ENCODE measurements around the gene KIF17.
"Not testable (repeated sequence)": the region's sequence is repeated elsewhere in the genome, so short reads cannot be mapped to it uniquely, and the experiment has no call there.

KIF17 gene

GRCh38 chr1:20684651-20685050, 33.2 kb downstream of the KIF17 start:
- H2AFZ ChIP-seq (ENCODE audit: low read depth, low read length): no peak overlapping the region
- no peaks in the 10 kb centered on the region for H3K27me3 ChIP-seq (ENCODE audit: insufficient read depth, low read length)
- H3K36me3 ChIP-seq (ENCODE audit: insufficient read depth, low read length): no peaks in the 10 kb centered on the region
- H3K4me1 ChIP-seq (ENCODE audit: insufficient read depth, low read length): no peaks in the 10 kb centered on the region
- H3K9me3 ChIP-seq (ENCODE audit: low read length): no peaks in the 10 kb centered on the region
- H3K4me3 ChIP-seq (ENCODE audit: low read length): no peak overlapping the region

- Histone ChIP-seq H3K4me3 (ENCODE audit: low read length) (no peak overlapping the region), H2AFZ (ENCODE audit: low read depth, low read length) (no peak overlapping the region), H3K27me3 (ENCODE audit: insufficient read depth, low read length) (no peaks in the 10 kb centered on the region), H3K36me3 (ENCODE audit: insufficient read depth, low read length) (no peaks in the 10 kb centered on the region), H3K4me1 (ENCODE audit: insufficient read depth, low read length) (no peaks in the 10 kb centered on the region), H3K9me3 (ENCODE audit: low read length) (no peaks in the 10 kb centered on the region)
Observed at GRCh38 chr1:20684050-20684620, 33.7 kb downstream of the KIF17 start.

- no peaks in the 10 kb centered on the region for H3K27me3 ChIP-seq (ENCODE audit: insufficient read depth, low read length)
- no peaks in the 10 kb centered on the region for H3K36me3 ChIP-seq (ENCODE audit: insufficient read depth, low read length)
- H3K4me1 ChIP-seq (ENCODE audit: insufficient read depth, low read length): no peaks in the 10 kb centered on the region
- H3K9me3 ChIP-seq (ENCODE audit: low read length): no peaks in the 10 kb centered on the region
- H2AFZ ChIP-seq (ENCODE audit: low read depth, low read length): no peak overlapping the region
- H3K4me3 ChIP-seq (ENCODE audit: low read length): no peak overlapping the region
Observed at GRCh38 chr1:20683614-20684013, 34.2 kb downstream of the KIF17 start.

GRCh38 chr1:20682571-20683236, 35.1 kb downstream of the KIF17 start:
- Histone ChIP-seq H2AFZ (ENCODE audit: low read depth, low read length) (no peak overlapping the region), H3K9me3 (ENCODE audit: low read length) (no peaks in the 10 kb centered on the region), H3K27me3 (ENCODE audit: insufficient read depth, low read length) (no peaks in the 10 kb centered on the region), H3K36me3 (ENCODE audit: insufficient read depth, low read length) (no peaks in the 10 kb centered on the region), H3K4me1 (ENCODE audit: insufficient read depth, low read length) (no peaks in the 10 kb centered on the region), H3K4me3 (ENCODE audit: low read length) (no peak overlapping the region)

- Histone ChIP-seq H3K36me3 (ENCODE audit: insufficient read depth, low read length) (no peaks in the 10 kb centered on the region), H2AFZ (ENCODE audit: low read depth, low read length) (no peak overlapping the region), H3K4me3 (ENCODE audit: low read length) (no peak overlapping the region), H3K9me3 (ENCODE audit: low read length) (no peaks in the 10 kb centered on the region), H3K4me1 (ENCODE audit: insufficient read depth, low read length) (no peaks in the 10 kb centered on the region), H3K27me3 (ENCODE audit: insufficient read depth, low read length) (no peaks in the 10 kb centered on the region)
Observed at GRCh38 chr1:20681999-20682398, 35.8 kb downstream of the KIF17 start.

GRCh38 chr1:20680269-20680668, 37.5 kb downstream of the KIF17 start:
- no peaks in the 10 kb centered on the region for H3K4me1 ChIP-seq (ENCODE audit: insufficient read depth, low read length)
- no peak overlapping the region for H2AFZ ChIP-seq (ENCODE audit: low read depth, low read length)
- H3K27me3 ChIP-seq (ENCODE audit: insufficient read depth, low read length): no peaks in the 10 kb centered on the region
- H3K4me3 ChIP-seq (ENCODE audit: low read length): no peak overlapping the region
- no peaks in the 10 kb centered on the region for H3K36me3 ChIP-seq (ENCODE audit: insufficient read depth, low read length)
- no peaks in the 10 kb centered on the region for H3K9me3 ChIP-seq (ENCODE audit: low read length)

GRCh38 chr1:20678599-20678998, 39.2 kb downstream of the KIF17 start:
- H3K27me3 ChIP-seq (ENCODE audit: insufficient read depth, low read length): no peaks in the 10 kb centered on the region
- H3K36me3 ChIP-seq (ENCODE audit: insufficient read depth, low read length): no peaks in the 10 kb centered on the region
- H3K9me3 ChIP-seq (ENCODE audit: low read length): no peaks in the 10 kb centered on the region
- H3K4me3 ChIP-seq (ENCODE audit: low read length): no peak overlapping the region
- H2AFZ ChIP-seq (ENCODE audit: low read depth, low read length): no peak overlapping the region
- H3K4me1 ChIP-seq (ENCODE audit: insufficient read depth, low read length): no peaks in the 10 kb centered on the region

GRCh38 chr1:20673626-20674025, 44.2 kb downstream of the KIF17 start:
- not testable (repeated sequence) for H2AFZ ChIP-seq (ENCODE audit: low read depth, low read length); H3K9me3 ChIP-seq (ENCODE audit: low read length); H3K4me1 ChIP-seq (ENCODE audit: insufficient read depth, low read length); H3K27me3 ChIP-seq (ENCODE audit: insufficient read depth, low read length); H3K36me3 ChIP-seq (ENCODE audit: insufficient read depth, low read length); H3K4me3 ChIP-seq (ENCODE audit: low read length)

GRCh38 chr1:20672265-20672632, 45.6 kb downstream of the KIF17 start:
- H3K36me3 ChIP-seq (ENCODE audit: insufficient read depth, low read length): no peaks in the 10 kb centered on the region
- H3K4me3 ChIP-seq (ENCODE audit: low read length): no peak overlapping the region
- H3K4me1 ChIP-seq (ENCODE audit: insufficient read depth, low read length): peaks cover 6% of the 10 kb centered on the region
- H3K9me3 ChIP-seq (ENCODE audit: low read length): no peaks in the 10 kb centered on the region
- no peak overlapping the region for H2AFZ ChIP-seq (ENCODE audit: low read depth, low read length)
- H3K27me3 ChIP-seq (ENCODE audit: insufficient read depth, low read length): no peaks in the 10 kb centered on the region

GRCh38 chr1:20670936-20671335, 46.9 kb downstream of the KIF17 start:
- H2AFZ ChIP-seq (ENCODE audit: low read depth, low read length): no peak overlapping the region

GRCh38 chr1:20668581-20668980, 49.2 kb downstream of the KIF17 start:
- no peaks in the 10 kb centered on the region for H3K9me3 ChIP-seq (ENCODE audit: low read length)
- no peak overlapping the region for H3K4me3 ChIP-seq (ENCODE audit: low read length)
- H3K27me3 ChIP-seq (ENCODE audit: insufficient read depth, low read length): no peaks in the 10 kb centered on the region
- H2AFZ ChIP-seq (ENCODE audit: low read depth, low read length): no peak overlapping the region
- H3K4me1 ChIP-seq (ENCODE audit: insufficient read depth, low read length): peaks cover 6% of the 10 kb centered on the region
- no peaks in the 10 kb centered on the region for H3K36me3 ChIP-seq (ENCODE audit: insufficient read depth, low read length)

More at GRCh38 chr1:20670936-20671335, 46.9 kb downstream of the KIF17 start:
- no peak overlapping the region for H3K4me3 ChIP-seq (ENCODE audit: low read length)
- H3K9me3 ChIP-seq (ENCODE audit: low read length): no peaks in the 10 kb centered on the region
- H3K4me1 ChIP-seq (ENCODE audit: insufficient read depth, low read length): peaks cover 6% of the 10 kb centered on the region
- no peaks in the 10 kb centered on the region for H3K27me3 ChIP-seq (ENCODE audit: insufficient read depth, low read length)
- no peaks in the 10 kb centered on the region for H3K36me3 ChIP-seq (ENCODE audit: insufficient read depth, low read length)

- Histone ChIP-seq H3K36me3 (ENCODE audit: insufficient read depth, low read length) (no peaks in the 10 kb centered on the region), H3K27me3 (ENCODE audit: insufficient read depth, low read length) (no peaks in the 10 kb centered on the region), H3K4me1 (ENCODE audit: insufficient read depth, low read length) (peaks cover 13% of the 10 kb centered on the region), H3K9me3 (ENCODE audit: low read length) (no peaks in the 10 kb centered on the region), H3K4me3 (ENCODE audit: low read length) (no peak overlapping the region), H2AFZ (ENCODE audit: low read depth, low read length) (no peak overlapping the region)
Observed at GRCh38 chr1:20666804-20667203, 51.0 kb downstream of the KIF17 start.

- Histone ChIP-seq H3K4me3 (ENCODE audit: low read length) (no peak overlapping the region), H3K9me3 (ENCODE audit: low read length) (no peaks in the 10 kb centered on the region), H3K36me3 (ENCODE audit: insufficient read depth, low read length) (no peaks in the 10 kb centered on the region), H3K27me3 (ENCODE audit: insufficient read depth, low read length) (no peaks in the 10 kb centered on the region), H2AFZ (ENCODE audit: low read depth, low read length) (no peak overlapping the region), H3K4me1 (ENCODE audit: insufficient read depth, low read length) (peaks cover 15% of the 10 kb centered on the region)
Observed at GRCh38 chr1:20666146-20666545, 51.7 kb downstream of the KIF17 start.

GRCh38 chr1:20665726-20666125, 52.1 kb downstream of the KIF17 start:
- no peaks in the 10 kb centered on the region for H3K36me3 ChIP-seq (ENCODE audit: insufficient read depth, low read length)
- no peaks in the 10 kb centered on the region for H3K27me3 ChIP-seq (ENCODE audit: insufficient read depth, low read length)
- peaks cover 15% of the 10 kb centered on the region for H3K4me1 ChIP-seq (ENCODE audit: insufficient read depth, low read length)
- H3K4me3 ChIP-seq (ENCODE audit: low read length): no peak overlapping the region
- H3K9me3 ChIP-seq (ENCODE audit: low read length): no peaks in the 10 kb centered on the region
- no peak overlapping the region for H2AFZ ChIP-seq (ENCODE audit: low read depth, low read length)

Measured in neuron (in vitro differentiated cells).